ENCODE measurements around the gene ASXL1.

DNA sequence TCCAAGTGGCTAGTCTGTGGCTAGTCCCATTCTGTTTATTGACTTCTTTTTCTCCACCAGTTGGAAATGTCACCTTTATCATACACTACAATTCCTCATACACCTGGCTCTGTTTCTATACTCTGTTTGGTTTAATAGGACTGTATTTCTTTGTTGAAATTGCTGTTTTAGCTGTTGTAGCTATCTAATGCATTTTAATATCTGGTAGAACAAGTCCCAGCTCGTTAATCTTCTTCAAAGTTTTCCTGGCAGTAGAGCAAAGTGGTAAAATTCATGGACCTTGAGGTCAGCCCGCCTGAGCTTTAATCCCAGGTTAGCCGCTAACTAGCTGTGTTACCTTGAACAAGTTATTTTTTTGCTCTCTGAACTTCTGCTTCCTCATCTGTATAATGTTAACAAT is 9.9 kb upstream of the ASXL1 start:
- TF ChIP-seq, protein P1, sequence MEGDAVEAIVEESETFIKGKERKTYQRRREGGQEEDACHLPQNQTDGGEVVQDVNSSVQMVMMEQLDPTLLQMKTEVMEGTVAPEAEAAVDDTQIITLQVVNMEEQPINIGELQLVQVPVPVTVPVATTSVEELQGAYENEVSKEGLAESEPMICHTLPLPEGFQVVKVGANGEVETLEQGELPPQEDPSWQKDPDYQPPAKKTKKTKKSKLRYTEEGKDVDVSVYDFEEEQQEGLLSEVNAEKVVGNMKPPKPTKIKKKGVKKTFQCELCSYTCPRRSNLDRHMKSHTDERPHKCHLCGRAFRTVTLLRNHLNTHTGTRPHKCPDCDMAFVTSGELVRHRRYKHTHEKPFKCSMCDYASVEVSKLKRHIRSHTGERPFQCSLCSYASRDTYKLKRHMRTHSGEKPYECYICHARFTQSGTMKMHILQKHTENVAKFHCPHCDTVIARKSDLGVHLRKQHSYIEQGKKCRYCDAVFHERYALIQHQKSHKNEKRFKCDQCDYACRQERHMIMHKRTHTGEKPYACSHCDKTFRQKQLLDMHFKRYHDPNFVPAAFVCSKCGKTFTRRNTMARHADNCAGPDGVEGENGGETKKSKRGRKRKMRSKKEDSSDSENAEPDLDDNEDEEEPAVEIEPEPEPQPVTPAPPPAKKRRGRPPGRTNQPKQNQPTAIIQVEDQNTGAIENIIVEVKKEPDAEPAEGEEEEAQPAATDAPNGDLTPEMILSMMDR (IDR thresholded peaks at IDR 0.05): no peak
- TF ChIP-seq EP300 (IDR thresholded peaks at IDR 0.05) (no peak), POLR2AphosphoS5 (IDR thresholded peaks at IDR 0.05) (no peak)
